ENCODE measurements around the gene TSPAN32. TPM values are rescaled to one million over a fixed set of nuclear protein-coding genes. Genes with fewer than 3 reads are reported as not detected.

TSPAN32 gene
- polyA plus RNA-seq, 1 donor (not counting 4 experiments of a cell fraction or from before 2014, with no cell fraction given), result not detected

DNA sequence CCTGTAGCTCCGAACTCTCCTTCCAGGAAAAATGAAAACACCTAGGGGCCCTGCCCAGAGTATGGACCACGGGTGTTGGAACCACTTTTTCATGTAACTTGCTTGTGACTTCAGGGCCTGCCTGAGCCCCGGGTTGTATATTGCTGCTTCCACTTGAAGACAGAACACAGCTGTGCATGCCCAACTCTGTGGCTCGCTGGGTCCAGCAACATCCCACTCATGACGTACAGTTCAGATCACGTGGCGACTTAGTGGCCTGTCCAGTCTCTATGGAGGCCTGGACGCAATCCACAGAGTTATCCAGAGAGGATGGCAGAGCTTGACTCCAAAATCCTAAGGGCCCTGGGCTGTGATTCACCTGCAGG, 6.9 kb upstream of the TSPAN32 start:
- H3K27ac ChIP-seq (ENCODE audit: control insufficient read depth, insufficient read depth, low read length), result no peak overlapping the region
- H3K4me1 ChIP-seq (ENCODE audit: control insufficient read depth, extremely low read depth, insufficient read depth, low read length), result no peaks in the 10 kb centered on the region
- no peaks in the 10 kb centered on the region for H3K9me1 ChIP-seq (ENCODE audit: control insufficient read depth, extremely low read depth, insufficient read depth, low read length)
- H3K9me3 ChIP-seq (ENCODE audit: control insufficient read depth, low read depth, low read length), result no peaks in the 10 kb centered on the region
- H3K4me3 ChIP-seq (ENCODE audit: control insufficient read depth in 2 of 3, extremely low read depth in 1 of 3, insufficient read depth in 2 of 3, low read depth in 1 of 3, low read length in 3 of 3), result no peak overlapping the region
- peaks cover 17% of the 10 kb centered on the region for H3K27me3 ChIP-seq (ENCODE audit: control insufficient read depth, extremely low read depth, insufficient read depth, low read length)
- H3K4me2 ChIP-seq (ENCODE audit: control insufficient read depth, extremely low read depth, insufficient read depth, low read depth, low read length), result no peak overlapping the region
- H3K9ac ChIP-seq (ENCODE audit: control insufficient read depth, extremely low read depth, insufficient read depth, low read length), result no peak overlapping the region
- dilution Hi-C loops (cut with MboI; ENCODE audit: extremely low pct_ligation_motif_present, low sequenced_read_pairs), result no loop called here
- DNase-seq (ENCODE audit: low read depth, low spot score), result no peak
- no peaks in the 10 kb centered on the region for H4K20me1 ChIP-seq (ENCODE audit: control insufficient read depth, extremely low read depth, insufficient read depth, low read length)
- no peak for FAIRE-seq
- no peaks in the 10 kb centered on the region for H3K36me3 ChIP-seq (ENCODE audit: control insufficient read depth in 2 of 2, extremely low read depth in 1 of 2, insufficient read depth in 2 of 2, low read length in 2 of 2)
- TF ChIP-seq, protein P1, sequence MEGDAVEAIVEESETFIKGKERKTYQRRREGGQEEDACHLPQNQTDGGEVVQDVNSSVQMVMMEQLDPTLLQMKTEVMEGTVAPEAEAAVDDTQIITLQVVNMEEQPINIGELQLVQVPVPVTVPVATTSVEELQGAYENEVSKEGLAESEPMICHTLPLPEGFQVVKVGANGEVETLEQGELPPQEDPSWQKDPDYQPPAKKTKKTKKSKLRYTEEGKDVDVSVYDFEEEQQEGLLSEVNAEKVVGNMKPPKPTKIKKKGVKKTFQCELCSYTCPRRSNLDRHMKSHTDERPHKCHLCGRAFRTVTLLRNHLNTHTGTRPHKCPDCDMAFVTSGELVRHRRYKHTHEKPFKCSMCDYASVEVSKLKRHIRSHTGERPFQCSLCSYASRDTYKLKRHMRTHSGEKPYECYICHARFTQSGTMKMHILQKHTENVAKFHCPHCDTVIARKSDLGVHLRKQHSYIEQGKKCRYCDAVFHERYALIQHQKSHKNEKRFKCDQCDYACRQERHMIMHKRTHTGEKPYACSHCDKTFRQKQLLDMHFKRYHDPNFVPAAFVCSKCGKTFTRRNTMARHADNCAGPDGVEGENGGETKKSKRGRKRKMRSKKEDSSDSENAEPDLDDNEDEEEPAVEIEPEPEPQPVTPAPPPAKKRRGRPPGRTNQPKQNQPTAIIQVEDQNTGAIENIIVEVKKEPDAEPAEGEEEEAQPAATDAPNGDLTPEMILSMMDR (optimal IDR thresholded peaks at IDR 0.05 in 1 of 3, IDR thresholded peaks at IDR 0.05 in 1 of 3, conservative IDR thresholded peaks at IDR 0.05 in 1 of 3; ENCODE audit: extremely low read depth in 1 of 3, insufficient read depth in 2 of 3, low read length in 3 of 3), result no peak
- no peak for TF ChIP-seq EZH2 (IDR thresholded peaks at IDR 0.05; ENCODE audit: low read length)
- no peaks in the 10 kb centered on the region for H3K79me2 ChIP-seq (ENCODE audit: control insufficient read depth, insufficient read depth, low read length)
- no peak overlapping the region for H2AFZ ChIP-seq (ENCODE audit: control insufficient read depth, low read length)

DNA sequence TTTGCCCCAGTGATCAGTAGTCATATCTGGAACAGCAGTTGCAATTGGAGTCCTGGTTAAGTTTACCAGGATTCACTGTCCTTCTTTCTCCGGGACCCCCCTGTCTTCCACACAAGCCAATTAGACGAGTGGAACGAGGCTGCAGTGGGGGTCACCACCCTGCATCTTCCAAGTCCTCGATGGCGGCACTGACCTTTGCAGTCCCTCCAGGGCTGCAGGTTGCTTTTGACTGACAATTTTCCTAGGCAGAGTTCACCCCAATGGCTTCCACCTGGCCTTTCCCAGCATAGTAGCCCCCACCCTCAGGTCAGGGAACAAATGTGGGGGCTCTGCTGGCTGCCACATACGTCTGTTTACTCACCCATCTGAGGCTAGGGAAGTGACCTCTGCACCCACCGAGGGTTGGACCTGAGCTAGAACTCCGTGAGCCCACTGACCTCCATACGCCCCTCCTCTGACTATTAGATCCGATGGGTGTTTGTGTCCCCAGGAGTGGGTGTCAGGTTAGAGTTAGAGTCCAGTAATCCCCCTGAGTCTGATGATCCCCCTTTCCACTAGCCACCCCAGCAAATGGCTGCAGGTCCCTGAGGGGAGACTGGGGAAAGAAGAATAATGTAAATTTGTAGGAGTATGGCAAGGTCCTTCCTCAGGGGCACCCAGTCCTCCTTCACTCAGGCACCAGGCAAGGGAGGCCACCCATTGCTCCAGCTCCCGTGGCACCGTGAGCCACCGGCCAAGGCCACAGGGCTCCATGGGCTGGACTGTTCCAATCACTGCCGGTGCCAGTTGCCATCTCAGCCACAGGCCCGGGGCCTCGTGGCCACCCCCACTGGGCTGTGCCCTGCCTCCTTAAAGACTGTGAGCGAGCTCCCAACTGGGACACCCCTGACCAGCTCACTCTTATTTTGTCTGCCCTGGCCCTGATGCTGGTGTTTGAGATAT, 5.6 kb upstream of the TSPAN32 start:
- FAIRE-seq (no peak), DNase-seq (ENCODE audit: low read depth, low spot score) (no peak)
- TF ChIP-seq EZH2 (IDR thresholded peaks at IDR 0.05; ENCODE audit: low read length), result no peak
- TF ChIP-seq, protein P1 (optimal IDR thresholded peaks at IDR 0.05 in 1 of 3, IDR thresholded peaks at IDR 0.05 in 1 of 3, conservative IDR thresholded peaks at IDR 0.05 in 1 of 3; ENCODE audit: extremely low read depth in 1 of 3, insufficient read depth in 2 of 3, low read length in 3 of 3), result no peak
- no peaks in the 10 kb centered on the region for H4K20me1 ChIP-seq (ENCODE audit: control insufficient read depth, extremely low read depth, insufficient read depth, low read length)
- H3K27ac ChIP-seq (ENCODE audit: control insufficient read depth, insufficient read depth, low read length), result no peak overlapping the region
- H3K79me2 ChIP-seq (ENCODE audit: control insufficient read depth, insufficient read depth, low read length), result no peaks in the 10 kb centered on the region
- no peaks in the 10 kb centered on the region for H3K4me1 ChIP-seq (ENCODE audit: control insufficient read depth, extremely low read depth, insufficient read depth, low read length)
- peaks cover 11% of the 10 kb centered on the region for H3K27me3 ChIP-seq (ENCODE audit: control insufficient read depth, extremely low read depth, insufficient read depth, low read length)
- H3K9me1 ChIP-seq (ENCODE audit: control insufficient read depth, extremely low read depth, insufficient read depth, low read length), result no peaks in the 10 kb centered on the region
- H3K9ac ChIP-seq (ENCODE audit: control insufficient read depth, extremely low read depth, insufficient read depth, low read length), result no peak overlapping the region
- no peaks in the 10 kb centered on the region for H3K36me3 ChIP-seq (ENCODE audit: control insufficient read depth in 2 of 2, extremely low read depth in 1 of 2, insufficient read depth in 2 of 2, low read length in 2 of 2)
- no peak overlapping the region for H3K4me3 ChIP-seq (ENCODE audit: control insufficient read depth in 2 of 3, extremely low read depth in 1 of 3, insufficient read depth in 2 of 3, low read depth in 1 of 3, low read length in 3 of 3)
- H3K9me3 ChIP-seq (ENCODE audit: control insufficient read depth, low read depth, low read length), result no peaks in the 10 kb centered on the region
- dilution Hi-C loops (cut with MboI; ENCODE audit: extremely low pct_ligation_motif_present, low sequenced_read_pairs), result no loop called here
- H2AFZ ChIP-seq (ENCODE audit: control insufficient read depth, low read length), result no peak overlapping the region
- no peak overlapping the region for H3K4me2 ChIP-seq (ENCODE audit: control insufficient read depth, extremely low read depth, insufficient read depth, low read depth, low read length)

Data from keratinocyte (primary cell).